ENCODE results near the gene KLK1.

KLK1 gene

DNA sequence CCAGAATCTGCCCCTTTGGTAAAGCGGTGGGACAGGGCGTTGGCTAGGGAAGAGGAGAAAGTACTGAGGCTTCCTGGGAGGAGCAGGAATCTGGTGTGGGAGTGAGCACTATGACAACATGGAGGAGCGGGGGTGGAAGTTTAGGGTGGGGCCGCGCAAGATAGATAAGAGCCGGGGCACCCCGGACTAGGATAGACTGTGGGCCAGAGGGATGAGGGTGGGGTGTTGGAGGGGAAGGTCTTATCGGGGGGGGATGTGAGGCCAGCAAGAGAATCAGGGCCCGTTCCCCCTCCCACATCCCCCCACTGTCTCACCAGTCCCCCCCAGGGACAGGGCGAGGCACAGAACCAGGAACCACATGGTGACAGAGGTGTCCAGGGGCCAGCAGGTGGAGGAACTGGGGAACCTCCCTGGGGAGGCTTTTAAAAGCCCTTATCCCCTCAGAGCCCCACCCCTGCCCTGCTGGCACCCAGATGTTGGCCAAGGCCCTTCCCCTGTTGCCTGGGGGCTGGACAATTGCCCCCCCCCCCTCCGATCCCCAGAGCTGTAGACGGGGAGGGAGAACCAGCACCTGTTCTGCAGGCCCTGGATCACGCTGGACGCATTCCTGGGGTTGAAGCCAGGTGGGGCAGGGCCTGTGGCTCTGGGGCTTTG lies at the start of gene KLK1:
Gene KLK1, minus strand, starts transcription at position 399 of the 654 bp plus-strand sequence. Its CDS starts 39 bp downstream, at position 360.
- DNase-seq (no peak), ATAC-seq (replicated peaks) (no peak)
- Mint-ChIP-seq H3K9me3 (no peaks in the 10 kb centered on the region), H3K27me3 (peaks cover 67 to 68% of the 10 kb centered on the region in 2 donors), H3K4me3 (no peak within 1 kb of the TSS), H3K4me1 (peaks cover 42 to 44% of the 10 kb centered on the region in 2 donors), H3K27ac (peak within 1 kb of the TSS; percentile 66), H3K36me3 (peaks cover 0 to 4% of the 10 kb centered on the region in 2 donors)

DNA sequence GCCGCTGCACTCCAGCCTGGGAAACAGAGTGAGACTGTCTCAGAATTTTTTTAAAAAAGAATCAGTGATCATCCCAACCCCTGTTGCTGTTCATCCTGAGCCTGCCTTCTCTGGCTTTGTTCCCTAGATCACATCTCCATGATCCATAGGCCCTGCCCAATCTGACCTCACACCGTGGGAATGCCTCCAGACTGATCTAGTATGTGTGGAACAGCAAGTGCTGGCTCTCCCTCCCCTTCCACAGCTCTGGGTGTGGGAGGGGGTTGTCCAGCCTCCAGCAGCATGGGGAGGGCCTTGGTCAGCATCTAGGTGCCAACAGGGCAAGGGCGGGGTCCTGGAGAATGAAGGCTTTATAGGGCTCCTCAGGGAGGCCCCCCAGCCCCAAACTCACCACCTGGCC lies 49.5 kb upstream of the KLK1 start, which contains the start of gene KLK2:
Gene KLK2, plus strand, starts transcription at position 384 of the 400 bp plus-strand sequence. CDS start 35 bp downstream, outside the sequence.
- Mint-ChIP-seq H3K4me3 (no peak within 1 kb of the TSS), H3K9me3 (peaks cover 0 to 2% of the 10 kb centered on the region in 2 donors), H3K36me3 (no peaks in the 10 kb centered on the region), H3K27me3 (peaks cover 17 to 21% of the 10 kb centered on the region in 2 donors), H3K4me1 (no peaks in the 10 kb centered on the region), H3K27ac (no peak within 1 kb of the TSS)
- DNase-seq (no peak), ATAC-seq (replicated peaks) (no peak)

DNA sequence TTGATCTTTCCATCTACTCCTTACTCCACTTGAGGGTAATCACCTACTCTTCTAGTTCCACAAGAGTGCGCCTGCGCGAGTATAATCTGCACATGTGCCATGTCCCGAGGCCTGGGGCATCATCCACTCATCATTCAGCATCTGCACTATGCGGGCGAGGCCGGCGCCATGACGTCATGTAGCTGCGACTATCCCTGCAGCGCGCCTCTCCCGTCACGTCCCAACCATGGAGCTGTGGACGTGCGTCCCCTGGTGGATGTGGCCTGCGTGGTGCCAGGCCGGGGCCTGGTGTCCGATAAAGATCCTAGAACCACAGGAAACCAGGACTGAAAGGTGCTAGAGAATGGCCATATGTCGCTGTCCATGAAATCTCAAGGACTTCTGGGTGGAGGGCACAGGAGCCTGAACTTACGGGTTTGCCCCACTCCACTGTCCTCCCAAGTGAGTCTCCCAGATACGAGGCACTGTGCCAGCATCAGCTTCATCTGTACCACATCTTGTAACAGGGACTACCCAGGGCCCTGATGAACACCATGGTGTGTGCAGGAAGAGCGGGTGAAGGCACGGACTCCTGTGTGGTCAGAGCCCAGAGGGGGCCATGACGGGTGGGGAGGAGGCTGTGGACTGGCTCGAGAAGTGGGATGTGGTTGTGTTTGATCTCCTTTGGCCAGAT lies 47.0 kb upstream of the KLK1 start:
- H3K27ac Mint-ChIP-seq: no peak overlapping the region

DNA sequence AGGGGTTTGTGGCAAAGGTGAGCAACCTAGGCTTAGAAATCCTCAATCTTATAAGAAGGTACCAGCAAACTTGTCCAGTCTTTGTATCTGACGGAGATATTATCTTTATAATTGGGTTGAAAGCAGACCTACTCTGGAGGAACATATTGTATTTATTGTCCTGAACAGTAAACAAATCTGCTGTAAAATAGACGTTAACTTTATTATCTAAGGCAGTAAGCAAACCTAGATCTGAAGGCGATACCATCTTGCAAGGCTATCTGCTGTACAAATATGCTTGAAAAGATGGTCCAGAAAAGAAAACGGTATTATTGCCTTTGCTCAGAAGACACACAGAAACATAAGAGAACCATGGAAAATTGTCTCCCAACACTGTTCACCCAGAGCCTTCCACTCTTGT lies 45.9 kb upstream of the KLK1 start:
- no peaks in the 10 kb centered on the region for H3K4me1 Mint-ChIP-seq
- DNase-seq (no peak), ATAC-seq (replicated peaks) (no peak)
- no peak overlapping the region for H3K4me3 Mint-ChIP-seq
- peaks cover 22 to 44% of the 10 kb centered on the region in 2 donors for H3K27me3 Mint-ChIP-seq
- peaks cover 0 to 2% of the 10 kb centered on the region in 2 donors for H3K9me3 Mint-ChIP-seq
- no peaks in the 10 kb centered on the region for H3K36me3 Mint-ChIP-seq
- H3K27ac Mint-ChIP-seq: no peak overlapping the region

More for the DNA sequence above, 47.0 kb upstream of the KLK1 start:
- no peak for DNase-seq
- peak in 1 of 2 donors; percentile 65 for ATAC-seq (replicated peaks)
- H3K4me1 Mint-ChIP-seq: no peaks in the 10 kb centered on the region
- H3K27me3 Mint-ChIP-seq: peaks cover 22 to 35% of the 10 kb centered on the region in 2 donors
- H3K36me3 Mint-ChIP-seq: no peaks in the 10 kb centered on the region
- no peak overlapping the region for H3K4me3 Mint-ChIP-seq
- peaks cover 0 to 2% of the 10 kb centered on the region in 2 donors for H3K9me3 Mint-ChIP-seq

DNA sequence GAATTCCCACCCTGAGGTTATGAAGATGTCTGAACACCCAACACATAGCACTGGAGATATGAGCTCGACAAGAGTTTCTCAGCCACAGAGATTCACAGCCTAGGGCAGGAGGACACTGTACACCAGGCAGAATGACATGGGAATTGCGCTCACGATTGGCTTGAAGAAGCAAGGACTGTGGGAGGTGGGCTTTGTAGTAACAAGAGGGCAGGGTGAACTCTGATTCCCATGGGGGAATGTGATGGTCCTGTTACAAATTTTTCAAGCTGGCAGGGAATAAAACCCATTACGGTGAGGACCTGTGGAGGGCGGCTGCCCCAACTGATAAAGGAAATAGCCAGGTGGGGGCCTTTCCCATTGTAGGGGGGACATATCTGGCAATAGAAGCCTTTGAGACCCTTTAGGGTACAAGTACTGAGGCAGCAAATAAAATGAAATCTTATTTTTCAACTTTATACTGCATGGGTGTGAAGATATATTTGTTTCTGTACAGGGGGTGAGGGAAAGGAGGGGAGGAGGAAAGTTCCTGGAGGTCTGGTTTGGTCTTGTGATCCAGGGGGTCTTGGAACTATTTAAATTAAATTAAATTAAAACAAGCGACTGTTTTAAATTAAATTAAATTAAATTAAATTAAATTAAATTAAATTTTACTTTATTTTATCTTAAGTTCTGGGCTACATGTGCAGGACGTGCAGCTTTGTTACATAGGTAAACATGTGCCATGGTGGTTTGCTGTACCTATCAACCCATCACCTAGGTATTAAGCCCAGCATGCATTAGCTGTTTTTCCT lies 38.1 kb upstream of the KLK1 start:
- no peak overlapping the region for H3K4me3 Mint-ChIP-seq
- H3K27ac Mint-ChIP-seq: no peak overlapping the region
- DNase-seq (no peak), ATAC-seq (replicated peaks) (no peak)
- peaks cover 11 to 16% of the 10 kb centered on the region in 2 donors for H3K9me3 Mint-ChIP-seq
- H3K36me3 Mint-ChIP-seq: peaks cover 2 to 4% of the 10 kb centered on the region in 2 donors
- H3K4me1 Mint-ChIP-seq: peaks cover 3 to 9% of the 10 kb centered on the region in 2 donors
- peaks cover 37 to 62% of the 10 kb centered on the region in 2 donors for H3K27me3 Mint-ChIP-seq

DNA sequence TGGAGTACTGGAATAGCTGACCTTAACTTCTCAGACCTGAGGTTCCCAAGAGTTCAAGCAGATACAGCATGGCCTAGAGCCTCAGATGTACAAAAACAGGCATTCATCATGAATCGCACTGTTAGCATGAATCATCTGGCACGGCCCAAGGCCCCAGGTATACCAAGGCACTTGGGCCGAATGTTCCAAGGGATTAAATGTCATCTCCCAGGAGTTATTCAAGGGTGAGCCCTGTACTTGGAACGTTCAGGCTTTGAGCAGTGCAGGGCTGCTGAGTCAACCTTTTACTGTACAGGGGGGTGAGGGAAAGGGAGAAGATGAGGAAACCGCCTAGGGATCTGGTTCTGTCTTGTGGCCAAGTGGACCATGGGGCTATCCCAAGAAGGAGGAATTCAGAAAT lies 37.4 kb upstream of the KLK1 start:
- peaks cover 2 to 4% of the 10 kb centered on the region in 2 donors for H3K36me3 Mint-ChIP-seq
- no peak overlapping the region for H3K4me3 Mint-ChIP-seq
- ATAC-seq (replicated peaks): no peak
- H3K27ac Mint-ChIP-seq: no peak overlapping the region
- peaks cover 11 to 16% of the 10 kb centered on the region in 2 donors for H3K9me3 Mint-ChIP-seq
- peaks cover 3 to 9% of the 10 kb centered on the region in 2 donors for H3K4me1 Mint-ChIP-seq
- H3K27me3 Mint-ChIP-seq: peaks cover 43 to 62% of the 10 kb centered on the region in 2 donors
- DNase-seq: no peak

DNA sequence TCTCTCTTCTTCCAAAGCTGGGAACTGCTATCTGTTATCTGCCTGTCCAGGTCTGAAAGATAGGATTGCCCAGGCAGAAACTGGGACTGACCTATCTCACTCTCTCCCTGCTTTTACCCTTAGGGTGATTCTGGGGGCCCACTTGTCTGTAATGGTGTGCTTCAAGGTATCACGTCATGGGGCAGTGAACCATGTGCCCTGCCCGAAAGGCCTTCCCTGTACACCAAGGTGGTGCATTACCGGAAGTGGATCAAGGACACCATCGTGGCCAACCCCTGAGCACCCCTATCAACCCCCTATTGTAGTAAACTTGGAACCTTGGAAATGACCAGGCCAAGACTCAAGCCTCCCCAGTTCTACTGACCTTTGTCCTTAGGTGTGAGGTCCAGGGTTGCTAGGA lies 36.3 kb upstream of the KLK1 start:
- Mint-ChIP-seq H3K4me3 (no peak overlapping the region), H3K4me1 (peaks cover 3 to 9% of the 10 kb centered on the region in 2 donors), H3K36me3 (peaks cover 2 to 4% of the 10 kb centered on the region in 2 donors), H3K9me3 (peaks cover 11 to 16% of the 10 kb centered on the region in 2 donors), H3K27ac (no peak overlapping the region), H3K27me3 (peaks cover 54 to 66% of the 10 kb centered on the region in 2 donors)
- no peak for DNase-seq
- ATAC-seq (replicated peaks): no peak

DNA sequence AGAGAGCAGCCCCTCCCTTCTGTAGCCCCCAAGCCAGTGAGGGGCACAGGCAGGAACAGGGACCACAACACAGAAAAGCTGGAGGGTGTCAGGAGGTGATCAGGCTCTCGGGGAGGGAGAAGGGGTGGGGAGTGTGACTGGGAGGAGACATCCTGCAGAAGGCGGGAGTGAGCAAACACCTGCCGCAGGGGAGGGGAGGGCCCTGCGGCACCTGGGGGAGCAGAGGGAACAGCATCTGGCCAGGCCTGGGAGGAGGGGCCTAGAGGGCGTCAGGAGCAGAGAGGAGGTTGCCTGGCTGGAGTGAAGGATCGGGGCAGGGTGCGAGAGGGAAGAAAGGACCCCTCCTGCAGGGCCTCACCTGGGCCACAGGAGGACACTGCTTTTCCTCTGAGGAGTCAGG lies 35.3 kb upstream of the KLK1 start:
- DNase-seq: no peak
- Mint-ChIP-seq H3K27ac (no peak overlapping the region), H3K27me3 (peaks cover 59 to 73% of the 10 kb centered on the region in 2 donors), H3K4me1 (peaks cover 3 to 9% of the 10 kb centered on the region in 2 donors), H3K36me3 (peaks cover 2 to 4% of the 10 kb centered on the region in 2 donors), H3K9me3 (peaks cover 11 to 16% of the 10 kb centered on the region in 2 donors), H3K4me3 (no peak overlapping the region)
- ATAC-seq (replicated peaks): no peak

DNA sequence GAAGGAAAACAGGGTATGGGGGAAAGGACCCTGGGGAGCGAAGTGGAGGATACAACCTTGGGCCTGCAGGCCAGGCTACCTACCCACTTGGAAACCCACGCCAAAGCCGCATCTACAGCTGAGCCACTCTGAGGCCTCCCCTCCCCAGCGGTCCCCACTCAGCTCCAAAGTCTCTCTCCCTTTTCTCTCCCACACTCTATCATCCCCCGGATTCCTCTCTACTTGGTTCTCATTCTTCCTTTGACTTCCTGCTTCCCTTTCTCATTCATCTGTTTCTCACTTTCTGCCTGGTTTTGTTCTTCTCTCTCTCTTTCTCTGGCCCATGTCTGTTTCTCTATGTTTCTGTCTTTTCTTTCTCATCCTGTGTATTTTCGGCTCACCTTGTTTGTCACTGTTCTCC lies 33.8 kb upstream of the KLK1 start:
- no peak overlapping the region for H3K27ac Mint-ChIP-seq
- no peak overlapping the region for H3K4me3 Mint-ChIP-seq
- no peak for DNase-seq
- peaks cover 63 to 72% of the 10 kb centered on the region in 2 donors for H3K27me3 Mint-ChIP-seq
- peaks cover 2 to 4% of the 10 kb centered on the region in 2 donors for H3K36me3 Mint-ChIP-seq
- no peak for ATAC-seq (replicated peaks)
- peaks cover 12 to 16% of the 10 kb centered on the region in 2 donors for H3K9me3 Mint-ChIP-seq
- H3K4me1 Mint-ChIP-seq: peaks cover 3 to 9% of the 10 kb centered on the region in 2 donors

DNA sequence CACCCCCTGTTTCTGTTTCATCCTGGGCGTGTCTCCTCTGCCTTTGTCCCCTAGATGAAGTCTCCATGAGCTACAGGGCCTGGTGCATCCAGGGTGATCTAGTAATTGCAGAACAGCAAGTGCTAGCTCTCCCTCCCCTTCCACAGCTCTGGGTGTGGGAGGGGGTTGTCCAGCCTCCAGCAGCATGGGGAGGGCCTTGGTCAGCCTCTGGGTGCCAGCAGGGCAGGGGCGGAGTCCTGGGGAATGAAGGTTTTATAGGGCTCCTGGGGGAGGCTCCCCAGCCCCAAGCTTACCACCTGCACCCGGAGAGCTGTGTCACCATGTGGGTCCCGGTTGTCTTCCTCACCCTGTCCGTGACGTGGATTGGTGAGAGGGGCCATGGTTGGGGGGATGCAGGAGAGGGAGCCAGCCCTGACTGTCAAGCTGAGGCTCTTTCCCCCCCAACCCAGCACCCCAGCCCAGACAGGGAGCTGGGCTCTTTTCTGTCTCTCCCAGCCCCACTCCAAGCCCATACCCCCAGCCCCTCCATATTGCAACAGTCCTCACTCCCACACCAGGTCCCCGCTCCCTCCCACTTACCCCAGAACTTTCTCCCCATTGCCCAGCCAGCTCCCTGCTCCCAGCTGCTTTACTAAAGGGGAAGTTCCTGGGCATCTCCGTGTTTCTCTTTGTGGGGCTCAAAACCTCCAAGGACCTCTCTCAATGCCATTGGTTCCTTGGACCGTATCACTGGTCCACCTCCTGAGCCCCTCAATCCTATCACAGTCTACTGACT lies 31.2 kb upstream of the KLK1 start, which contains the start of gene KLK3:
Gene KLK3, plus strand, starts transcription at position 280 of the 775 bp plus-strand sequence. Its CDS starts 41 bp downstream, at position 321.
- no peak for ATAC-seq (replicated peaks)
- H3K36me3 Mint-ChIP-seq: no peaks in the 10 kb centered on the region
- peaks cover 3 to 9% of the 10 kb centered on the region in 2 donors for H3K4me1 Mint-ChIP-seq
- no peak for DNase-seq
- H3K9me3 Mint-ChIP-seq: peaks cover 0 to 2% of the 10 kb centered on the region in 2 donors
- H3K27ac Mint-ChIP-seq: no peak within 1 kb of the TSS
- H3K27me3 Mint-ChIP-seq: peaks cover 56 to 72% of the 10 kb centered on the region in 2 donors
- no peak within 1 kb of the TSS for H3K4me3 Mint-ChIP-seq

DNA sequence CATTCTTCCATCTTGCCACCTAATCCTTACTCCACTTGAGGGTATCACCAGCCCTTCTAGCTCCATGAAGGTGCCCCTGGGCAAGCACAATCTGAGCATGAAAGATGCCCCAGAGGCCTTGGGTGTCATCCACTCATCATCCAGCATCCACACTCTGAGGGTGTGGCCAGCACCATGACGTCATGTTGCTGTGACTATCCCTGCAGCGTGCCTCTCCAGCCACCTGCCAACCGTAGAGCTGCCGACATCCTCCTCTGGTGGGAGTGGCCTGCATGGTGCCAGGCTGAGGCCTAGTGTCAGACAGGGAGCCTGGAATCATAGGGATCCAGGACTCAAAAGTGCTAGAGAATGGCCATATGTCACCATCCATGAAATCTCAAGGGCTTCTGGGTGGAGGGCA lies 28.0 kb upstream of the KLK1 start:
- peaks cover 42 to 53% of the 10 kb centered on the region in 2 donors for H3K27me3 Mint-ChIP-seq
- no peaks in the 10 kb centered on the region for H3K36me3 Mint-ChIP-seq
- H3K27ac Mint-ChIP-seq: no peak overlapping the region
- no peak for DNase-seq
- H3K9me3 Mint-ChIP-seq: peaks cover 0 to 2% of the 10 kb centered on the region in 2 donors
- ATAC-seq (replicated peaks): no peak
- no peak overlapping the region for H3K4me3 Mint-ChIP-seq
- H3K4me1 Mint-ChIP-seq: no peaks in the 10 kb centered on the region

DNA sequence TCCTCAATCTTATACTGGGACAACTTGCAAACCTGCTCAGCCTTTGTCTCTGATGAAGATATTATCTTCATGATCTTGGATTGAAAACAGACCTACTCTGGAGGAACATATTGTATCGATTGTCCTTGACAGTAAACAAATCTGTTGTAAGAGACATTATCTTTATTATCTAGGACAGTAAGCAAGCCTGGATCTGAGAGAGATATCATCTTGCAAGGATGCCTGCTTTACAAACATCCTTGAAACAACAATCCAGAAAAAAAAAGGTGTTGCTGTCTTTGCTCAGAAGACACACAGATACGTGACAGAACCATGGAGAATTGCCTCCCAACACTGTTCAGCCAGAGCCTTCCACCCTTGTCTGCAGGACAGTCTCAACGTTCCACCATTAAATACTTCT lies 27.2 kb upstream of the KLK1 start:
- no peak for ATAC-seq (replicated peaks)
- H3K36me3 Mint-ChIP-seq: no peaks in the 10 kb centered on the region

DNA sequence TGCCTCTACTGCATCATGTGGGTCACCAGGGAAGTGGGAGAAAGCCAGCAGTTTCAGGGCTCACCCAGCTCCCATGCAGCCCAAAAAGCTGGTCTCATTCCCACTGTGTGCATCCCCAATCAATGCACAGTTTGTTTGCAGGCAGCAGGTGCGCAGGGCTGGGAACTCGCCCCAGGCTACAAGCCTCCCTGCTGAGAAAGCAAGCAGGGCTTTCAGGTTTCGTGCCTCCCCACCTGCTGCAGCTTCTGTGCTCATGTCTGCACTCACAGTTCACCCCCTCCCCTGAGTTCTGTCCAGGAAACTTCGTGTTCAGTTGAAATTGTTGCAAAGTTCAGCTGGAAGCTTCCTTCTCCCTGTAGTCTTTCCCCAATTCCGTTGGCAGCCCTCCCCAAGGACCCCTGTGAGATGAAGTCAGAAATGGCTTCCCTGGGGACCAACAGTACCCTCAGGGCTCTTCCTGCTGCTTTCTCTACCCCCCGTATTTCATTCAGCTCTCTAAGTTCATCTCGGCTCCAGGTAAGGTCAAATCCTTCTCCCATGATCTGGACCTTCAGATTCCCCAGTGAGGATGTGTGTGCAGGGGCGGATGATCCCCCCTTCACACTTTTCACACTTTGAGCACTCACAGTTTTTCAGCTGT lies 20.8 kb upstream of the KLK1 start:
- peaks cover 0 to 5% of the 10 kb centered on the region in 2 donors for H3K4me1 Mint-ChIP-seq
- DNase-seq (no peak), ATAC-seq (replicated peaks) (no peak)
- H3K27me3 Mint-ChIP-seq: peaks cover 29 to 31% of the 10 kb centered on the region in 2 donors
- H3K9me3 Mint-ChIP-seq: peaks cover 18 to 22% of the 10 kb centered on the region in 2 donors
- H3K27ac Mint-ChIP-seq: no peak overlapping the region
- no peak overlapping the region for H3K4me3 Mint-ChIP-seq
- peaks cover 2 to 7% of the 10 kb centered on the region in 2 donors for H3K36me3 Mint-ChIP-seq

More for the DNA sequence above, 27.2 kb upstream of the KLK1 start:
- no peak for DNase-seq
- H3K27ac Mint-ChIP-seq: no peak overlapping the region
- H3K4me3 Mint-ChIP-seq: no peak overlapping the region
- H3K4me1 Mint-ChIP-seq: no peaks in the 10 kb centered on the region
- peaks cover 33 to 44% of the 10 kb centered on the region in 2 donors for H3K27me3 Mint-ChIP-seq
- H3K9me3 Mint-ChIP-seq: peaks cover 0 to 2% of the 10 kb centered on the region in 2 donors
